ENCODE data around the gene BRI3.

BRI3 gene

GRCh38 chr7:98297626-98298286 is 16.3 kb downstream of the BRI3 start:
- H3K4me3 ChIP-seq (replicated peaks in 1 of 2; ENCODE audit: low read depth in 2 of 2, low read length in 2 of 2) = no peak overlapping the region
- no peak for DNase-seq (ENCODE audit: low read depth in 2 of 2)
- no peak for TF ChIP-seq CTCF (IDR thresholded peaks at IDR 0.05; ENCODE audit: low read depth, low read length)

GRCh38 chr7:98300595-98301372 is 19.3 kb downstream of the BRI3 start:
- no peak for DNase-seq (ENCODE audit: low read depth in 2 of 2)
- no peak for TF ChIP-seq CTCF (IDR thresholded peaks at IDR 0.05; ENCODE audit: low read depth, low read length)
- no peak overlapping the region for H3K4me3 ChIP-seq (replicated peaks in 1 of 2; ENCODE audit: low read depth in 2 of 2, low read length in 2 of 2)

GRCh38 chr7:98301693-98302470 is 20.4 kb downstream of the BRI3 start:
- no peak for DNase-seq (ENCODE audit: low read depth in 2 of 2)
- H3K4me3 ChIP-seq (replicated peaks in 1 of 2; ENCODE audit: low read depth in 2 of 2, low read length in 2 of 2) = no peak overlapping the region
- no peak for TF ChIP-seq CTCF (IDR thresholded peaks at IDR 0.05; ENCODE audit: low read depth, low read length)

GRCh38 chr7:98303176-98303865 is 21.8 kb downstream of the BRI3 start:
- no peak for TF ChIP-seq CTCF (IDR thresholded peaks at IDR 0.05; ENCODE audit: low read depth, low read length)
- no peak overlapping the region for H3K4me3 ChIP-seq (replicated peaks in 1 of 2; ENCODE audit: low read depth in 2 of 2, low read length in 2 of 2)
- no peak for DNase-seq (ENCODE audit: low read depth in 2 of 2)

GRCh38 chr7:98303906-98304305 is 22.4 kb downstream of the BRI3 start:
- no peak overlapping the region for H3K4me3 ChIP-seq (replicated peaks in 1 of 2; ENCODE audit: low read depth in 2 of 2, low read length in 2 of 2)
- DNase-seq (ENCODE audit: low read depth in 2 of 2) = no peak
- no peak for TF ChIP-seq CTCF (IDR thresholded peaks at IDR 0.05; ENCODE audit: low read depth, low read length)

GRCh38 chr7:98305951-98306535 is 24.6 kb downstream of the BRI3 start:
- no peak for DNase-seq (ENCODE audit: low read depth in 2 of 2)
- H3K4me3 ChIP-seq (replicated peaks in 1 of 2; ENCODE audit: low read depth in 2 of 2, low read length in 2 of 2) = no peak overlapping the region
- TF ChIP-seq CTCF (IDR thresholded peaks at IDR 0.05; ENCODE audit: low read depth, low read length) = no peak

Measured in cardiac fibroblast (primary cell).